HEK293 (cell line): Measurements from ENCODE around the gene TRAF1.

Source experiments
- HOXA7 ChIP-seq: sonication (generic); formaldehyde crosslinking; IDR thresholded peaks from 2 replicates; pipeline ENCODE4 v1.8.1; 2022; ENCODE audit warnings: missing genetic modification reagents, borderline replicate concordance
- YY1 ChIP-seq: fragments of 450-650 bp; formaldehyde crosslinking; IDR thresholded peaks from 2 replicates; pipeline ENCODE4 v1.5.1; 2018; ENCODE audit warnings: missing biosample characterization, missing genetic modification characterization
- ZNF155 ChIP-seq: fragments of 450-650 bp; formaldehyde crosslinking; IDR thresholded peaks from 2 replicates; pipeline ENCODE4 v1.5.1; 2016; ENCODE audit warnings: missing biosample characterization, missing genetic modification characterization
- ZNF248 ChIP-seq: fragments of 450-650 bp; formaldehyde crosslinking; IDR thresholded peaks from 2 replicates; pipeline ENCODE4 v1.5.1; 2017; ENCODE audit warnings: missing biosample characterization, missing genetic modification characterization
- ZNF488 ChIP-seq: fragments of 450-650 bp; formaldehyde crosslinking; IDR thresholded peaks from 2 replicates; pipeline ENCODE4 v1.5.1; 2016; ENCODE audit warnings: missing biosample characterization, missing genetic modification characterization
- TF ChIP-seq, protein P1 (sequence below): fragments of 450-650 bp; formaldehyde crosslinking; IDR thresholded peaks from 2 replicates; pipeline ENCODE4 v1.5.1; 2016; ENCODE audit warnings: missing biosample characterization, missing genetic modification characterization
- TF ChIP-seq, protein P2 (sequence below): fragments of 450-650 bp; formaldehyde crosslinking; IDR thresholded peaks from 2 replicates; pipeline ENCODE4 v1.5.1; 2016; ENCODE audit warnings: missing biosample characterization, missing genetic modification characterization

DNA sequence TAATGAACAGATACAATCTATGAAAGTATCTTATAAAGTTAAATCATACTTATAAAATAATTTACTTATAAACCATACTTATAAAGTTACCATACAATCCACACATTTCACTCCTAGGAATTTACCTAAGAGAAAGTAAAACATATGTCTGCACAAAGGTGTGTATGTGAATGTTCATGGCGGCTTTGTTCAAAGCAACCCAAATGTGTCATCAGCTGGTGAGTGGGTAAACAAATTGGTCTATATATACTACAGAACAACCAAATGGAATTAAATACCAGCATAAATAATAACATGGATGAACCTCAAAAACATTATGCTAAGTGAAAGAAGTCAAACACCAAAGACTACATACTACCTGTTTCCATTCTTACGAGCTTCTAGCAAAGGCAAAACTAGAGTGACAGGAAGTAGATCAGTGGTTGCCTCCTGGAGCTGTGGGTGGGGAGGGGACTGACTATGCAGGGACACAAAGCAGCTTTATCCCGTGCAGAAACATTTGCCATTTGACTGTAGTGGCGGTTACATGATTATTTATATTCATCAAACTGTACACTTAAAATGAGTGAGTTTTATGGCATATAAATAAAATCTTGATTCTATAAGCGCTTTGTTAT lies 10.6 kb downstream of the TRAF1 start:
- TF ChIP-seq, protein P1, sequence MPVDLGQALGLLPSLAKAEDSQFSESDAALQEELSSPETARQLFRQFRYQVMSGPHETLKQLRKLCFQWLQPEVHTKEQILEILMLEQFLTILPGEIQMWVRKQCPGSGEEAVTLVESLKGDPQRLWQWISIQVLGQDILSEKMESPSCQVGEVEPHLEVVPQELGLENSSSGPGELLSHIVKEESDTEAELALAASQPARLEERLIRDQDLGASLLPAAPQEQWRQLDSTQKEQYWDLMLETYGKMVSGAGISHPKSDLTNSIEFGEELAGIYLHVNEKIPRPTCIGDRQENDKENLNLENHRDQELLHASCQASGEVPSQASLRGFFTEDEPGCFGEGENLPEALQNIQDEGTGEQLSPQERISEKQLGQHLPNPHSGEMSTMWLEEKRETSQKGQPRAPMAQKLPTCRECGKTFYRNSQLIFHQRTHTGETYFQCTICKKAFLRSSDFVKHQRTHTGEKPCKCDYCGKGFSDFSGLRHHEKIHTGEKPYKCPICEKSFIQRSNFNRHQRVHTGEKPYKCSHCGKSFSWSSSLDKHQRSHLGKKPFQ: no peak
- TF ChIP-seq HOXA7 (no peak), YY1 (tag by site-specific recombination) (no peak), ZNF488 (tag by site-specific recombination) (no peak), ZNF155 (tag by site-specific recombination) (no peak), ZNF248 (tag by site-specific recombination) (no peak)
- TF ChIP-seq, protein P2, sequence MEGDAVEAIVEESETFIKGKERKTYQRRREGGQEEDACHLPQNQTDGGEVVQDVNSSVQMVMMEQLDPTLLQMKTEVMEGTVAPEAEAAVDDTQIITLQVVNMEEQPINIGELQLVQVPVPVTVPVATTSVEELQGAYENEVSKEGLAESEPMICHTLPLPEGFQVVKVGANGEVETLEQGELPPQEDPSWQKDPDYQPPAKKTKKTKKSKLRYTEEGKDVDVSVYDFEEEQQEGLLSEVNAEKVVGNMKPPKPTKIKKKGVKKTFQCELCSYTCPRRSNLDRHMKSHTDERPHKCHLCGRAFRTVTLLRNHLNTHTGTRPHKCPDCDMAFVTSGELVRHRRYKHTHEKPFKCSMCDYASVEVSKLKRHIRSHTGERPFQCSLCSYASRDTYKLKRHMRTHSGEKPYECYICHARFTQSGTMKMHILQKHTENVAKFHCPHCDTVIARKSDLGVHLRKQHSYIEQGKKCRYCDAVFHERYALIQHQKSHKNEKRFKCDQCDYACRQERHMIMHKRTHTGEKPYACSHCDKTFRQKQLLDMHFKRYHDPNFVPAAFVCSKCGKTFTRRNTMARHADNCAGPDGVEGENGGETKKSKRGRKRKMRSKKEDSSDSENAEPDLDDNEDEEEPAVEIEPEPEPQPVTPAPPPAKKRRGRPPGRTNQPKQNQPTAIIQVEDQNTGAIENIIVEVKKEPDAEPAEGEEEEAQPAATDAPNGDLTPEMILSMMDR (tag by site-specific recombination): no peak
